HepG2 (cell line): ENCODE data around the gene THAP10. TPM values are rescaled to one million over a fixed set of nuclear protein-coding genes. Genes with fewer than 3 reads are reported as not detected.

Experiments
- ATAC-seq: fragments of 200-7000 bp; cut with Tn5 transposase; 3 replicates; pipeline ENCODE4 v1.9.1; 2020; ENCODE audit warnings: mild to moderate bottlenecking, moderate library complexity
- BruUV-seq: library from RNA; stranded (reverse); fragments of 400-500 nt; replicated peaks from 2 replicates; lab custom pipeline; 2021; lab: Mats Ljungman, UMichigan
- CTCF ChIA-PET: fragments of 300-600 bp; formaldehyde crosslinking; extraction: SDS; loops from one replicate; lab custom pipeline; 2021; ENCODE audit warnings: low total read pairs, inconsistent platforms, low intra/inter-chr PET ratio; lab: Yijun Ruan, JAX
- POLR2A ChIA-PET: fragments of 350-600 bp; sonication (Branson Sonifier 250); formaldehyde crosslinking; loops from one replicate; lab custom pipeline; 2020; ENCODE audit warnings: antibody characterized with exemption, inconsistent platforms; lab: Yijun Ruan, JAX
- DNase-seq: peaks from one replicate; pipeline ENCODE4 v3.0.0-alpha.2; 2015; ENCODE audit warnings: low spot score
- FAIRE-seq: peaks from 3 replicates; lab custom pipeline; 2011; peaks lifted over from hg19 to GRCh38; lab: Jason Lieb, UNC
- H2AFZ ChIP-seq: one replicate; pipeline ENCODE4 v1.6.1; 2011; ENCODE audit warnings: low read length, inconsistent platforms
- H3K27ac ChIP-seq: fragments of 300-600 bp; 3 replicates; pipeline ENCODE4 v1.8.0; 2011; ENCODE audit warnings: mixed run types, mild to moderate bottlenecking, mixed read lengths, low read length, inconsistent platforms; ENCODE audit not compliant: insufficient read depth; ENCODE audit errors: extremely low read length
- H3K27me3 ChIP-seq, 2 experiments: fragments of 200-600 bp in 1 of 2; 2 replicates in 1 of 2; 3 replicates in 1 of 2; pipeline versions ENCODE4 v1.6.0 to v1.8.0; 2011; ENCODE audit warnings: low read length in 2 of 2, mild to moderate bottlenecking in 2 of 2, moderate library complexity in 2 of 2, inconsistent platforms in 1 of 2; ENCODE audit not compliant: insufficient read depth in 2 of 2, control insufficient read depth in 1 of 2
- H3K36me3 ChIP-seq, 2 experiments: fragments of 200-600 bp in 1 of 2; replicated peaks in 1 of 2; 2 replicates in 1 of 2; 3 replicates in 1 of 2; pipeline versions ENCODE4 v1.5.1 to v1.8.0; 2011; ENCODE audit warnings: low read length in 2 of 2, inconsistent platforms in 1 of 2; ENCODE audit not compliant: insufficient read depth in 2 of 2, control insufficient read depth in 1 of 2
- H3K4me1 ChIP-seq: 2 replicates; pipeline ENCODE4 v1.5.1; 2012; ENCODE audit warnings: low read length, inconsistent platforms; ENCODE audit not compliant: insufficient read depth
- H3K4me2 ChIP-seq: 2 replicates; pipeline ENCODE4 v1.6.0; 2011; ENCODE audit warnings: low read depth, low read length, inconsistent platforms
- H3K4me3 ChIP-seq, 3 experiments: fragments of 200-600 bp in 1 of 3; sonication (generic), shearing (Covaris generic) in 1 of 3; replicated peaks in 1 of 3; 2 replicates each; pipeline ENCODE4 v1.5.1; 2011 to 2016; ENCODE audit warnings: low read length in 3 of 3, inconsistent platforms in 2 of 3, low read depth in 2 of 3, mild to moderate bottlenecking in 2 of 3, control low read depth in 1 of 3, mixed read lengths in 1 of 3; ENCODE audit not compliant: insufficient read depth in 1 of 3
- H3K79me2 ChIP-seq: one replicate; pipeline ENCODE4 v1.6.1; 2011; ENCODE audit warnings: low read length, inconsistent platforms; ENCODE audit not compliant: insufficient read depth
- H3K9ac ChIP-seq: 2 replicates; pipeline ENCODE4 v1.6.0; 2011; ENCODE audit warnings: mild to moderate bottlenecking, low read depth, low read length, inconsistent platforms; ENCODE audit not compliant: insufficient read depth
- H3K9me3 ChIP-seq: 2 replicates; pipeline ENCODE4 v1.5.1; 2012; ENCODE audit warnings: mild to moderate bottlenecking, low read length
- H4K20me1 ChIP-seq: 2 replicates; pipeline ENCODE4 v1.6.0; 2011; ENCODE audit warnings: inconsistent platforms, mild to moderate bottlenecking, low read length, moderate library complexity; ENCODE audit not compliant: insufficient read depth
- ATF3 ChIP-seq: sonication (generic); formaldehyde crosslinking; IDR thresholded peaks from 2 replicates; pipeline ENCODE4 v1.4.0; 2020; ENCODE audit warnings: missing genetic modification reagents
- CHCHD3 ChIP-seq: sonication (generic); formaldehyde crosslinking; IDR thresholded peaks from 2 replicates; pipeline ENCODE4 v1.8.0; 2022; ENCODE audit warnings: mild to moderate bottlenecking, missing genetic modification reagents, moderate library complexity
- ETV5 ChIP-seq: IDR thresholded peaks from 2 replicates; pipeline ENCODE4 v1.6.1; 2018; ENCODE audit warnings: missing biosample characterization, missing genetic modification reagents, inconsistent platforms, borderline replicate concordance
- IRF2 ChIP-seq: IDR thresholded peaks from 2 replicates; pipeline ENCODE4 v1.6.1; 2018; ENCODE audit warnings: missing genetic modification reagents, missing compliant biosample characterization
- KAT7 ChIP-seq: IDR thresholded peaks from 2 replicates; pipeline ENCODE4 v1.6.1; 2018; ENCODE audit warnings: borderline replicate concordance, missing compliant biosample characterization
- KLF16 ChIP-seq, 2 experiments: sonication (generic) in 1 of 2; formaldehyde crosslinking in 1 of 2; IDR thresholded peaks; 2 replicates each; pipeline versions ENCODE4 v1.6.1 to v1.8.0; 2016 to 2023; ENCODE audit warnings: missing genetic modification reagents in 2 of 2, missing compliant biosample characterization in 1 of 2
- MAF1 ChIP-seq: sonication (generic); formaldehyde crosslinking; IDR thresholded peaks from 2 replicates; pipeline ENCODE4 v1.5.0; 2020; ENCODE audit warnings: missing genetic modification reagents, borderline replicate concordance
- MTERF4 ChIP-seq: sonication (generic); formaldehyde crosslinking; IDR thresholded peaks from 2 replicates; pipeline ENCODE4 v1.8.0; 2023; ENCODE audit warnings: mild to moderate bottlenecking, missing genetic modification reagents
- RAD21 ChIP-seq: fragments of 450-650 bp; formaldehyde crosslinking; IDR thresholded peaks from 2 replicates; pipeline ENCODE4 v1.5.0; 2020; ENCODE audit warnings: mild to moderate bottlenecking
- SAP130 ChIP-seq: IDR thresholded peaks from 2 replicates; pipeline ENCODE4 v1.6.1; 2016; ENCODE audit warnings: low read depth
- SMARCE1 ChIP-seq: fragments of 450-650 bp; IDR thresholded peaks from 2 replicates; pipeline ENCODE4 v1.6.1; 2017; ENCODE audit warnings: borderline replicate concordance
- STAG1 ChIP-seq: sonication (generic); formaldehyde crosslinking; IDR thresholded peaks from 2 replicates; pipeline ENCODE4 v1.4.0; 2020; ENCODE audit warnings: missing genetic modification reagents
- TCF7 ChIP-seq: sonication (generic); IDR thresholded peaks from 2 replicates; pipeline ENCODE4 v1.6.1; 2016; ENCODE audit warnings: antibody characterized with exemption, low read depth
- TRIM22 ChIP-seq: fragments of 450-650 bp; IDR thresholded peaks from 2 replicates; pipeline ENCODE4 v1.6.1; 2017
- U2AF2 ChIP-seq: fragments of 200-400 bp; formaldehyde crosslinking; IDR thresholded peaks from 2 replicates; pipeline ENCODE4 v1.6.1; 2017; ENCODE audit warnings: low read depth, mild to moderate bottlenecking, low read length
- ZKSCAN1 ChIP-seq: fragments of 150-350 bp; IDR thresholded peaks from 2 replicates; pipeline ENCODE4 v1.6.1; 2014; ENCODE audit warnings: low read length
- ZNF24 ChIP-seq: fragments of 450-650 bp; IDR thresholded peaks from 2 replicates; pipeline ENCODE4 v1.6.1; 2017; ENCODE audit warnings: antibody characterized with exemption, mild to moderate bottlenecking
- ZNF3 ChIP-seq: IDR thresholded peaks from 2 replicates; pipeline ENCODE4 v1.7.0; 2017; ENCODE audit warnings: inconsistent platforms
- ZNF569 ChIP-seq: sonication (generic); formaldehyde crosslinking; IDR thresholded peaks from 2 replicates; pipeline ENCODE4 v1.5.0; 2020; ENCODE audit warnings: mild to moderate bottlenecking, missing genetic modification reagents, moderate library complexity, borderline replicate concordance
- ZNF605 ChIP-seq: sonication (generic); formaldehyde crosslinking; IDR thresholded peaks from 2 replicates; pipeline ENCODE4 v1.8.0; 2022; ENCODE audit warnings: mild to moderate bottlenecking, missing genetic modification reagents
- ZNF674 ChIP-seq: sonication (generic); formaldehyde crosslinking; IDR thresholded peaks from 2 replicates; pipeline ENCODE4 v1.5.0; 2020; ENCODE audit warnings: low read depth, mild to moderate bottlenecking, missing genetic modification reagents
- ZNF883 ChIP-seq: sonication (generic); formaldehyde crosslinking; IDR thresholded peaks from 2 replicates; pipeline ENCODE4 v1.5.1; 2020; ENCODE audit warnings: mild to moderate bottlenecking, missing genetic modification reagents; ENCODE audit errors: not compliant biosample characterization
- WGBS: methylation state at CpG from one replicate; pipeline ENCODE4 v1.1.6; 2017; ENCODE audit warnings: low lambda C conversion rate; 5-methylcytosine and 5-hydroxymethylcytosine counted together
- in situ Hi-C: cut with HindIII; loops from 2 replicates; pipeline ENCODE4 v1.10.0; 2017; ENCODE audit warnings: low pct_unique_long_range_greater_than_20kb; ENCODE audit not compliant: extremely low pct_ligation_motif_present
- intact Hi-C: fragments of 100-400 bp; cut with micrococcal nuclease; formaldehyde crosslinking; loops from one replicate; pipeline ENCODE4 v1.10.0; 2022; ENCODE audit not compliant: unreplicated experiment
- polyA plus RNA-seq, 8 experiments: library from polyadenylated mRNA; depleted of rRNA in 3 of 8; stranded (reverse) in 7 of 8; unstranded in 1 of 8; fragments of >200 nt; fragmentation: Illumina TruSeq in 4 of 8; extraction: Trizol in 4 of 8; gene quantifications; 2 replicates each; pipeline versions ENCODE4 v1.2.1 to v1.2.3, GENCODE V29; 2011 to 2016; ENCODE audit warnings: low read depth in 4 of 8, missing spikeins in 1 of 8, mixed read lengths in 1 of 8; ENCODE audit not compliant: insufficient read depth in 1 of 8
- total RNA-seq, 5 experiments: library from RNA; depleted of rRNA; stranded (reverse); fragments of >200 nt; fragmentation: Illumina TruSeq; extraction: Trizol; gene quantifications; 2 replicates each; pipeline ENCODE4 v1.2.3, GENCODE V29; 2016; ENCODE audit warnings: low read depth in 1 of 5
- TF ChIP-seq, protein P1 (sequence below): sonication (generic); formaldehyde crosslinking; IDR thresholded peaks from 2 replicates; pipeline ENCODE4 v1.9.0; 2021; ENCODE audit warnings: missing genetic modification reagents, mild to moderate bottlenecking, borderline replicate concordance

THAP10 gene
- total and polyA plus RNA-seq, 2 of the 13 experiments (the other 11 are each of a cell fraction or from before 2014, with no cell fraction given), result 0.64 to 0.69 TPM

- CTCF ChIA-PET, result no interaction called here
- H2AFZ ChIP-seq, result no peak overlapping the region
- in situ Hi-C loops, result no loop called here
- peaks cover 0 to 17% of the 10 kb centered on the region in 2 experiments; a peak in 3 of 5 replicates for H3K27me3 ChIP-seq
- no peak for FAIRE-seq
- H3K79me2 ChIP-seq, result no peaks in the 10 kb centered on the region
- intact Hi-C loops, result no loop called here
- no peaks in the 10 kb centered on the region for H4K20me1 ChIP-seq
- DNase-seq, result no peak
- no peaks in the 10 kb centered on the region for H3K36me3 ChIP-seq
- peaks cover 25% of the 10 kb centered on the region for H3K4me1 ChIP-seq
- 25% methylated on average over 4 of the region's 4 CpGs for WGBS
- no peaks in the 10 kb centered on the region for H3K9me3 ChIP-seq
- H3K27ac ChIP-seq, result no peak overlapping the region
- H3K4me2 ChIP-seq, result peak overlapping the region; percentile 98
- POLR2A ChIA-PET, result interaction anchor here (1.4 to 6.3 kb wide), 3 partner anchors 9 to 22 kb away, joined by 5 to 69 read pairs (median 12); no protein-coding TSS in a partner anchor
- peak; percentile 19 for ATAC-seq
- peak overlapping the region; percentile 54; the same call in 1 of the 2 replicates for H3K9ac ChIP-seq
- peak overlapping the region; percentile 60 to 78 (median 64) for H3K4me3 ChIP-seq
- BruUV-seq, result no TSS peak
- no peak for TF ChIP-seq ETV5 (CRISPR knock-in tag)
- TF ChIP-seq ZNF674 (CRISPR knock-in tag), result no peak
- TF ChIP-seq ZKSCAN1, result peak; percentile 85
- no peak for TF ChIP-seq ZNF883 (CRISPR knock-in tag)
- TF ChIP-seq STAG1 (CRISPR knock-in tag), result peak; percentile 24; the same call in 1 of the 2 replicates
- no peak for TF ChIP-seq KAT7 (CRISPR knock-in tag)
- no peak for TF ChIP-seq MAF1 (CRISPR knock-in tag)
- no peak for TF ChIP-seq RAD21 (CRISPR knock-in tag)
- TF ChIP-seq CHCHD3, result no peak
- no peak for TF ChIP-seq SAP130 (CRISPR knock-in tag)
- no peak for TF ChIP-seq KLF16 (CRISPR knock-in tag; IDR thresholded peaks at IDR 0.05)
- TF ChIP-seq TRIM22, result no peak
- TF ChIP-seq, protein P1, sequence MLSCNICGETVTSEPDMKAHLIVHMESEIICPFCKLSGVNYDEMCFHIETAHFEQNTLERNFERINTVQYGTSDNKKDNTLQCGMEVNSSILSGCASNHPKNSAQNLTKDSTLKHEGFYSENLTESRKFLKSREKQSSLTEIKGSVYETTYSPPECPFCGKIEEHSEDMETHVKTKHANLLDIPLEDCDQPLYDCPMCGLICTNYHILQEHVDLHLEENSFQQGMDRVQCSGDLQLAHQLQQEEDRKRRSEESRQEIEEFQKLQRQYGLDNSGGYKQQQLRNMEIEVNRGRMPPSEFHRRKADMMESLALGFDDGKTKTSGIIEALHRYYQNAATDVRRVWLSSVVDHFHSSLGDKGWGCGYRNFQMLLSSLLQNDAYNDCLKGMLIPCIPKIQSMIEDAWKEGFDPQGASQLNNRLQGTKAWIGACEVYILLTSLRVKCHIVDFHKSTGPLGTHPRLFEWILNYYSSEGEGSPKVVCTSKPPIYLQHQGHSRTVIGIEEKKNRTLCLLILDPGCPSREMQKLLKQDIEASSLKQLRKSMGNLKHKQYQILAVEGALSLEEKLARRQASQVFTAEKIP (CRISPR knock-in tag), result no peak
- no peak for TF ChIP-seq MTERF4 (CRISPR knock-in tag)
- no peak for TF ChIP-seq IRF2 (CRISPR knock-in tag)
- TF ChIP-seq SMARCE1, result no peak
- no peak for TF ChIP-seq ZNF605
- TF ChIP-seq ATF3 (CRISPR knock-in tag), result no peak
- TF ChIP-seq ZNF569 (CRISPR knock-in tag), result no peak
- TF ChIP-seq TCF7, result no peak
- peak; percentile 93 for TF ChIP-seq ZNF3 (CRISPR knock-in tag)
- TF ChIP-seq U2AF2, result no peak
- TF ChIP-seq ZNF24, result no peak
Measured at GRCh38 chr15:70854666-70854976, 37.6 kb downstream of the THAP10 start.
